ENCODE measurements around the gene BCAR3. TPM values are rescaled to one million over a fixed set of nuclear protein-coding genes. Genes with fewer than 3 reads are reported as not detected.

BCAR3 gene
- total and polyA plus RNA-seq, 2 of the 4 experiments (the other 2 are of a cell fraction) = 41.4 to 46.4 TPM

- Histone ChIP-seq H4K8ac (ENCODE audit: low read depth in 2 of 2, low read length in 2 of 2) (no peak overlapping the region), H3K27ac (ENCODE audit: insufficient read depth, low read length) (no peak overlapping the region), H3K4ac (ENCODE audit: low read depth, low read length) (no peak overlapping the region), H2AFZ (replicated peaks; ENCODE audit: low read length, poor library complexity) (no peak overlapping the region), H3K79me1 (ENCODE audit: low read depth in 1 of 2, low read length in 2 of 2) (no peaks in the 10 kb centered on the region), H3K36me3 (ENCODE audit: control insufficient read depth, insufficient read depth, low read length) (peaks cover 3% of the 10 kb centered on the region; the same call in 1 of the 2 replicates), H2AK9ac (replicated peaks; ENCODE audit: low read depth, low read length, poor library complexity) (no peak overlapping the region), H3K14ac (replicated peaks; ENCODE audit: low read depth, low read length) (no peak overlapping the region), H3K56ac (ENCODE audit: extremely low read depth, insufficient read depth, low read length) (no peak overlapping the region), H3K4me2 (ENCODE audit: low read depth, low read length) (no peak overlapping the region), H2BK120ac (ENCODE audit: low read depth, low read length) (no peak overlapping the region), H3K9ac (ENCODE audit: low read depth, low read length) (no peak overlapping the region), H3K4me1 (ENCODE audit: control insufficient read depth, insufficient read depth, low read length) (no peaks in the 10 kb centered on the region), H3K9me3 (ENCODE audit: control insufficient read depth, insufficient read depth, low read length) (no peaks in the 10 kb centered on the region), H3K18ac (ENCODE audit: low read depth, low read length) (no peak overlapping the region), H4K91ac (ENCODE audit: insufficient read depth, low read depth, low read length) (no peak overlapping the region), H2BK20ac (ENCODE audit: low read depth, low read length) (no peak overlapping the region), H3K9me1 (ENCODE audit: insufficient read depth, low read length) (no peaks in the 10 kb centered on the region), H3K23ac (ENCODE audit: low read depth, low read length) (no peak overlapping the region), H4K5ac (ENCODE audit: low read depth, low read length) (no peak overlapping the region), H2BK15ac (ENCODE audit: low read depth, low read length) (no peak overlapping the region), H3K27me3 (ENCODE audit: control insufficient read depth, insufficient read depth, low read length) (no peaks in the 10 kb centered on the region), H2AK5ac (ENCODE audit: low read depth, low read length) (no peak overlapping the region), H2BK5ac (ENCODE audit: low read depth, low read length, poor library complexity, severe bottlenecking) (no peak overlapping the region), H4K20me1 (ENCODE audit: insufficient read depth, low read length) (no peaks in the 10 kb centered on the region), H3K4me3 (ENCODE audit: insufficient read depth, low read depth, low read length) (no peak overlapping the region)
- TF ChIP-seq POLR2A (IDR thresholded peaks at IDR 0.05; ENCODE audit: low read depth, low read length) = no peak
- no peak for TF ChIP-seq BHLHE40 (IDR thresholded peaks at IDR 0.05; ENCODE audit: low read depth, low read length)
- TF ChIP-seq SMC3 (IDR thresholded peaks at IDR 0.05; ENCODE audit: low read depth, low read length) = no peak
- BruUV-seq (replicated peaks) = no TSS peak
- in situ Hi-C loops (cut with MboI; ENCODE audit: low sequenced_read_pairs) (no loop called here), intact Hi-C loops (cut with micrococcal nuclease) (no loop called here), dilution Hi-C loops (cut with HindIII; ENCODE audit: low sequenced_read_pairs, unreplicated experiment) (no loop called here)
- ChIA-PET CTCF (no interaction called here), POLR2A (ENCODE audit: unreplicated experiment) (no interaction called here)
- no peak for ATAC-seq (ENCODE audit: low read depth)
- WGBS, 2 experiments (ENCODE audit: extremely low coverage in 2 of 2, insufficient read length in 1 of 2) = no CpG with 5 or more reads among the region's 1 CpG
- no peak for DNase-seq
These were observed 153.2 kb downstream of the BCAR3 start for GRCh38 chr1:93528412-93528811.

Measured in IMR-90 (cell line).